H1 (cell line): ENCODE results near the gene TELO2. TPM values are rescaled to one million over a fixed set of nuclear protein-coding genes. Genes with fewer than 3 reads are reported as not detected.

Experiments used
- CTCF ChIA-PET: fragments of 300-600 bp; sonication (Branson Sonifier 250); formaldehyde crosslinking; loops from one replicate; lab custom pipeline; 2021; ENCODE audit not compliant: partially characterized antibody; lab: Charles Lee
- POLR2A ChIA-PET: fragments of 300-600 bp; sonication (Branson Sonifier 250); formaldehyde crosslinking; loops from one replicate; lab custom pipeline; 2021; ENCODE audit warnings: inconsistent platforms; ENCODE audit not compliant: partially characterized antibody; lab: Charles Lee
- DNase-seq, 2 experiments: peaks; one replicate each; pipeline versions ENCODE4 v3.0.0 to v3.0.0-alpha.2; 2010 to 2022; ENCODE audit warnings: low spot score in 2 of 2, low read depth in 1 of 2, mixed read lengths in 1 of 2
- FAIRE-seq: peaks from 2 replicates; lab custom pipeline; 2011; peaks lifted over from hg19 to GRCh38; lab: Jason Lieb, UNC
- H2AFZ ChIP-seq: 2 replicates; pipeline ENCODE4 v1.8.1; 2012; ENCODE audit warnings: low read length, inconsistent platforms
- H2AK5ac ChIP-seq: 2 replicates; pipeline ENCODE4 v1.6.1; 2013; ENCODE audit warnings: low read depth, low read length
- H2BK120ac ChIP-seq: replicated peaks from 2 replicates; pipeline ENCODE3; 2013; ENCODE audit warnings: low read depth, low read length, inconsistent platforms
- H2BK12ac ChIP-seq: 2 replicates; pipeline ENCODE4 v1.6.1; 2013; ENCODE audit warnings: low read depth, low read length
- H2BK15ac ChIP-seq: 2 replicates; pipeline ENCODE4 v1.6.1; 2013; ENCODE audit warnings: low read length
- H2BK20ac ChIP-seq: 2 replicates; pipeline ENCODE4 v1.6.1; 2013; ENCODE audit warnings: low read length
- H2BK5ac ChIP-seq: 2 replicates; pipeline ENCODE4 v1.6.1; 2013; ENCODE audit warnings: low read depth, low read length
- H3K14ac ChIP-seq: 2 replicates; pipeline ENCODE4 v1.6.1; 2013; ENCODE audit warnings: inconsistent platforms; ENCODE audit not compliant: insufficient read length
- H3K18ac ChIP-seq: 2 replicates; pipeline ENCODE4 v1.6.1; 2013; ENCODE audit warnings: low read length; ENCODE audit errors: extremely low read depth
- H3K23ac ChIP-seq: 2 replicates; pipeline ENCODE4 v1.6.1; 2013; ENCODE audit warnings: inconsistent platforms; ENCODE audit not compliant: insufficient read length
- H3K23me2 ChIP-seq: 2 replicates; pipeline ENCODE4 v1.6.1; 2013; ENCODE audit warnings: low read depth, low read length
- H3K27ac ChIP-seq: 2 replicates; pipeline ENCODE4 v1.6.1; 2011; ENCODE audit warnings: low read depth, low read length, inconsistent platforms
- H3K27me3 ChIP-seq, 4 experiments: replicated peaks in 1 of 4; 1 replicate in 1 of 4; 2 replicates in 3 of 4; pipeline versions ENCODE4 v1.6.1 to v1.8.1; 2011 to 2013; ENCODE audit warnings: low read length in 3 of 4, mild to moderate bottlenecking in 3 of 4, inconsistent platforms in 2 of 4, mixed read lengths in 2 of 4, moderate library complexity in 1 of 4; ENCODE audit not compliant: control insufficient read depth in 3 of 4, insufficient read depth in 3 of 4; ENCODE audit errors: extremely low read depth in 1 of 4
- H3K36me3 ChIP-seq, 4 experiments: 2 replicates each; pipeline versions ENCODE4 v1.6.1 to v1.8.1; 2011 to 2013; ENCODE audit warnings: mild to moderate bottlenecking in 4 of 4, low read length in 3 of 4, moderate library complexity in 2 of 4, control low read depth in 1 of 4, inconsistent platforms in 1 of 4; ENCODE audit not compliant: insufficient read depth in 4 of 4, control insufficient read depth in 2 of 4
- H3K4ac ChIP-seq: replicated peaks from 2 replicates; pipeline ENCODE3; 2013; ENCODE audit warnings: low read length, low read depth, mixed read lengths, inconsistent platforms; ENCODE audit not compliant: insufficient read length
- H3K4me1 ChIP-seq, 4 experiments: replicated peaks in 1 of 4; 1 replicate in 1 of 4; 2 replicates in 3 of 4; pipeline versions ENCODE4 v1.6.1 to v1.8.1; 2011 to 2013; ENCODE audit warnings: low read length in 3 of 4, inconsistent platforms in 2 of 4, mixed read lengths in 1 of 4; ENCODE audit not compliant: insufficient read depth in 4 of 4, control insufficient read depth in 3 of 4
- H3K4me2 ChIP-seq, 2 experiments: 2 replicates each; pipeline versions ENCODE4 v1.6.1 to v1.8.1; 2011 to 2013; ENCODE audit warnings: low read depth in 2 of 2, low read length in 2 of 2, control low read depth in 1 of 2, inconsistent platforms in 1 of 2, mild to moderate bottlenecking in 1 of 2; ENCODE audit not compliant: insufficient read depth in 1 of 2
- H3K4me3 ChIP-seq, 4 experiments: fragments of 200-600, 300-600 bp in 1 of 4; sonication (generic), shearing (Covaris generic), sonication (Bioruptor Twin) in 1 of 4; 2 replicates each; pipeline versions ENCODE4 v1.5.1 to v1.8.1; 2011 to 2016; ENCODE audit warnings: low read length in 4 of 4, low read depth in 3 of 4, control low read depth in 2 of 4, inconsistent platforms in 2 of 4, mild to moderate bottlenecking in 2 of 4, mixed read lengths in 1 of 4, moderate library complexity in 1 of 4; ENCODE audit not compliant: insufficient read depth in 2 of 4; ENCODE audit errors: extremely low read depth in 1 of 4
- H3K56ac ChIP-seq: replicated peaks from 2 replicates; pipeline ENCODE3; 2013; ENCODE audit warnings: low read depth, mild to moderate bottlenecking, mixed read lengths, low read length, inconsistent platforms; ENCODE audit not compliant: insufficient read length
- H3K79me1 ChIP-seq: 2 replicates; pipeline ENCODE4 v1.6.1; 2013; ENCODE audit warnings: low read depth, low read length, control low read depth
- H3K79me2 ChIP-seq, 2 experiments: 2 replicates each; pipeline versions ENCODE4 v1.6.1 to v1.8.1; 2012 to 2013; ENCODE audit warnings: low read length in 2 of 2, mild to moderate bottlenecking in 2 of 2, inconsistent platforms in 1 of 2; ENCODE audit not compliant: insufficient read depth in 2 of 2, control insufficient read depth in 1 of 2
- H3K9ac ChIP-seq, 4 experiments: replicated peaks in 1 of 4; 1 replicate in 1 of 4; 2 replicates in 3 of 4; pipeline versions ENCODE4 v1.6.1 to v1.8.1; 2011 to 2013; ENCODE audit warnings: low read depth in 3 of 4, low read length in 3 of 4, control low read depth in 2 of 4, mild to moderate bottlenecking in 2 of 4, moderate library complexity in 2 of 4, inconsistent platforms in 1 of 4; ENCODE audit errors: extremely low read depth in 1 of 4
- H3K9me3 ChIP-seq, 2 experiments: 2 replicates each; pipeline versions ENCODE4 v1.6.1 to v1.8.1; 2012 to 2013; ENCODE audit warnings: mild to moderate bottlenecking in 2 of 2, moderate library complexity in 2 of 2, control low read depth in 1 of 2, inconsistent platforms in 1 of 2, low read depth in 1 of 2, low read length in 1 of 2, mixed read lengths in 1 of 2; ENCODE audit not compliant: insufficient read depth in 2 of 2
- H4K20me1 ChIP-seq, 2 experiments: replicated peaks in 1 of 2; 2 replicates each; pipeline versions ENCODE3 to v1.8.1; 2011 to 2013; ENCODE audit warnings: inconsistent platforms in 2 of 2, low read length in 2 of 2, mild to moderate bottlenecking in 1 of 2; ENCODE audit not compliant: insufficient read depth in 2 of 2, control insufficient read depth in 1 of 2
- H4K5ac ChIP-seq: 2 replicates; pipeline ENCODE4 v1.6.1; 2013; ENCODE audit warnings: low read length, low read depth, mixed read lengths, inconsistent platforms; ENCODE audit not compliant: insufficient read length
- H4K8ac ChIP-seq: 2 replicates; pipeline ENCODE4 v1.8.0; 2013; ENCODE audit warnings: mild to moderate bottlenecking, moderate library complexity, low read length, inconsistent platforms; ENCODE audit not compliant: insufficient read depth; ENCODE audit errors: extremely low read depth
- H4K91ac ChIP-seq: replicated peaks from 2 replicates; pipeline ENCODE3; 2013; ENCODE audit warnings: low read length, mixed read lengths, inconsistent platforms; ENCODE audit not compliant: insufficient read length
- RXRA ChIP-seq: IDR thresholded peaks from 2 replicates; pipeline ENCODE4 v1.6.1; 2011; ENCODE audit warnings: low read depth, mild to moderate bottlenecking, low read length, moderate library complexity; ENCODE audit not compliant: insufficient read depth
- WGBS, 2 experiments: shearing (Covaris generic) in 1 of 2; methylation state at CpG; one replicate each; pipeline versions ENCODE4 v1.1.6 to v1.1.7; 2013 to 2015; ENCODE audit warnings: low lambda C conversion rate in 2 of 2, mixed read lengths in 2 of 2, inconsistent platforms in 1 of 2, low coverage in 1 of 2, missing lambda C conversion rate in 1 of 2; ENCODE audit not compliant: insufficient replicate concordance in 2 of 2, insufficient coverage in 1 of 2, insufficient read length in 1 of 2; ENCODE audit errors: extremely low coverage in 1 of 2, missing lambda C conversion rate in 1 of 2; 5-methylcytosine and 5-hydroxymethylcytosine counted together
- polyA plus RNA-seq, 7 experiments: library from polyadenylated mRNA; depleted of rRNA in 3 of 7; stranded (reverse) in 5 of 7; unstranded in 2 of 7; fragments of >200 nt in 5 of 7; fragments of 200-250 nt in 2 of 7; gene quantifications; 1 replicate in 5 of 7; 2 replicates in 1 of 7; 4 replicates in 1 of 7; pipeline versions ENCODE4 v1.2.1 to v1.2.3, GENCODE V29; 2011 to 2013; ENCODE audit warnings: missing spikeins in 2 of 7, mixed read lengths in 2 of 7
- total RNA-seq: library from RNA; stranded (reverse); fragmentation: NEBNext Ultra II Directional; extraction: Animal tissue kit (Norgen Biotek cat#: 25700); gene quantifications from 2 replicates; pipeline ENCODE4 v1.2.1, GENCODE V29; 2021
- TF ChIP-seq, protein P1 (sequence below), 3 experiments: IDR thresholded peaks; 1 replicate in 2 of 3; 2 replicates in 1 of 3; pipeline versions ENCODE4 v1.5.1 to v1.6.1; 2011; ENCODE audit warnings: low read length in 3 of 3, mild to moderate bottlenecking in 3 of 3, inconsistent platforms in 2 of 3, low read depth in 1 of 3, moderate library complexity in 1 of 3; ENCODE audit not compliant: insufficient read depth in 1 of 3; ENCODE audit errors: control extremely low read depth in 1 of 3

Gene TELO2
- total and polyA plus RNA-seq, 2 of the 8 experiments (the other 6 are each of a cell fraction or from before 2014, with no cell fraction given) = 39.3 to 64.8 TPM

DNA sequence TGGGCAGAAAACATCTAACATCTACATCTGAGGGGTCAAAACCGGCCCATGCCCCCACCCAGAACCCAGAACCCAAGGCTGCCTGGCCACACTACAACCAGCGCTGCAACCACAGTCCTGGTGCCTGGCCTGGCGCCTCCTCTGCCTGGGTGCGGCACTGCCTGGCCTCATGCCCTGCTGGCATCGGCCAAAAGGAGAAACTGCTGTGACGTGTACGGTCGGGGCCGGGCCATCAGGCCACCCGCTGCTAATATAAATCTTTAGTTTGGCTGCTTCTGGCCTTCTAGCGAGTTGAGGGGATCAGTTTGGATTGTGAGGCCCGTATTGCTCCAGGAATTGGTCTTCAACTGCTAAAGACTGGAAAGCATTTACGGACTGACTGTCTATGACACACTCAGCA, 63.1 kb downstream of the TELO2 start:
- Histone ChIP-seq H3K23ac (no peak overlapping the region), H2BK5ac (no peak overlapping the region), H4K20me1 (peaks cover 3% of the 10 kb centered on the region in 2 experiments), H2BK12ac (no peak overlapping the region), H2BK15ac (no peak overlapping the region), H3K27me3 (no peaks in the 10 kb centered on the region), H3K36me3 (peaks cover 2 to 15% (median 10%) of the 10 kb centered on the region in 4 experiments; a peak in 4 of 8 replicates), H3K4me2 (no peak overlapping the region), H3K9me3 (no peaks in the 10 kb centered on the region), H4K8ac (no peak overlapping the region)
- POLR2A ChIA-PET = no interaction called here
- TF ChIP-seq RXRA = no peak
- TF ChIP-seq, protein P1, sequence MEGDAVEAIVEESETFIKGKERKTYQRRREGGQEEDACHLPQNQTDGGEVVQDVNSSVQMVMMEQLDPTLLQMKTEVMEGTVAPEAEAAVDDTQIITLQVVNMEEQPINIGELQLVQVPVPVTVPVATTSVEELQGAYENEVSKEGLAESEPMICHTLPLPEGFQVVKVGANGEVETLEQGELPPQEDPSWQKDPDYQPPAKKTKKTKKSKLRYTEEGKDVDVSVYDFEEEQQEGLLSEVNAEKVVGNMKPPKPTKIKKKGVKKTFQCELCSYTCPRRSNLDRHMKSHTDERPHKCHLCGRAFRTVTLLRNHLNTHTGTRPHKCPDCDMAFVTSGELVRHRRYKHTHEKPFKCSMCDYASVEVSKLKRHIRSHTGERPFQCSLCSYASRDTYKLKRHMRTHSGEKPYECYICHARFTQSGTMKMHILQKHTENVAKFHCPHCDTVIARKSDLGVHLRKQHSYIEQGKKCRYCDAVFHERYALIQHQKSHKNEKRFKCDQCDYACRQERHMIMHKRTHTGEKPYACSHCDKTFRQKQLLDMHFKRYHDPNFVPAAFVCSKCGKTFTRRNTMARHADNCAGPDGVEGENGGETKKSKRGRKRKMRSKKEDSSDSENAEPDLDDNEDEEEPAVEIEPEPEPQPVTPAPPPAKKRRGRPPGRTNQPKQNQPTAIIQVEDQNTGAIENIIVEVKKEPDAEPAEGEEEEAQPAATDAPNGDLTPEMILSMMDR (IDR thresholded peaks at IDR 0.05; ENCODE audit: control extremely low read depth in 1 of 3, insufficient read depth in 1 of 3, low read depth in 1 of 3, low read length in 3 of 3) = peak in 1 of 3 experiments; percentile 19; a peak in 1 of 4 replicates
- TF ChIP-seq, all 59 proteins: peak for 1
- Histone ChIP-seq H3K4me1 (peaks cover 0 to 3% (median 0%) of the 10 kb centered on the region in 4 experiments; a peak in 1 of 7 replicates), H2AK5ac (no peak overlapping the region), H3K18ac (no peak overlapping the region), H4K91ac (no peak overlapping the region), H3K4me3 (no peak overlapping the region), H3K9ac (no peak overlapping the region), H3K27ac (no peak overlapping the region), H3K23me2 (no peaks in the 10 kb centered on the region), H2BK120ac (no peak overlapping the region), H3K4ac (no peak overlapping the region), H3K79me2 (no peaks in the 10 kb centered on the region), H4K5ac (no peak overlapping the region), H2BK20ac (no peak overlapping the region), H2AFZ (no peak overlapping the region), H3K79me1 (no peaks in the 10 kb centered on the region; the same call in 1 of the 2 replicates), H3K56ac (no peak overlapping the region), H3K14ac (no peak overlapping the region)
- CTCF ChIA-PET = interaction anchor here (0.6 kb wide), 1 partner anchor 695 kb away, joined by 4 read pairs; the partner anchor contains the start of gene ECI1
- DNase-seq (no peak), FAIRE-seq (no peak)
- 89% methylated on average over 13 of the region's 13 CpGs; no CpG with 5 or more reads in 1 of the 2 experiments for WGBS, 2 experiments
